Measurements from ENCODE around the gene CGB8.
A peak's percentile ranks its signal among the peaks of the same experiment; 100 is the strongest.

The CGB8 gene

DNA sequence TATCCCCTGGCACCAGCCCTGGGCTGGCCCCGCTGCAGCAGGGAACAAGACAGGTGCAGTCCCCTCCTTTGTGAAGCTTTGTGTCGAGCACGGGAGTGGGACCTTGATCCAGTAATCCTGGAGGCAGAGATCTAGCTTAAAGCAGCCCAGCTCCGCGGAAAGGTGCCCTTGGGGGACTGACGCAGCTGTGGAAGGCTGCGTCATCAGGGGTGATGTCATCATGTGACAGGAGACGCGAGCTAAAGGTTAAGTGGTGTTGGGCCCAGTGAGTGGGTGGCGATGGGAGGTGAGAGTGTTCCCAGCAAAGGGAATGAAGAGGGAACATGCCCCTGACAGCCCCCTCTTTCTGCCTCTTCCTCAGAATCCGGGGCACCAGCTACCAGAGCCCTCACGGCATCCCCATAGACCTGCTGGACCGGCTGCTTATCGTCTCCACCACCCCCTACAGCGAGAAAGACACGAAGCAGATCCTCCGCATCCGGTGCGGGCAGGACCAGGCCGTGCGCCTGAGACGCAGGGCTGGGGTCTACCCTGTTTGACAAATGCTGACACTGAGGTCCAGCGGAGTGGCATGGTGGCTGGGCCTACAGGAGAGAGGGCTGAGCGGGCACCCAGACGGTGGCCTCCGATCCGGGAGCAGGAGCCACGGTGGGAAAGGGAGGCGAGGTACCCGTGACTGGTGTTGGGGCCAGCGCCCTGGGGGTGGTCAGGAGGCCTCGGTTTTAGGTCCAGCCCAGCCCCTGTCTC, 34.6 kb downstream of the CGB8 start (continued):
- TF ChIP-seq ZNF311 (tag by site-specific recombination; IDR thresholded peaks at IDR 0.05; ENCODE audit: borderline replicate concordance), result no peak
- TF ChIP-seq ZFHX2 (tag by site-specific recombination; conservative IDR thresholded peaks at IDR 0.05), result peak; percentile 69
- TF ChIP-seq ZNF335 (tag by site-specific recombination; conservative IDR thresholded peaks at IDR 0.05), result no peak
- TF ChIP-seq, protein P1, sequence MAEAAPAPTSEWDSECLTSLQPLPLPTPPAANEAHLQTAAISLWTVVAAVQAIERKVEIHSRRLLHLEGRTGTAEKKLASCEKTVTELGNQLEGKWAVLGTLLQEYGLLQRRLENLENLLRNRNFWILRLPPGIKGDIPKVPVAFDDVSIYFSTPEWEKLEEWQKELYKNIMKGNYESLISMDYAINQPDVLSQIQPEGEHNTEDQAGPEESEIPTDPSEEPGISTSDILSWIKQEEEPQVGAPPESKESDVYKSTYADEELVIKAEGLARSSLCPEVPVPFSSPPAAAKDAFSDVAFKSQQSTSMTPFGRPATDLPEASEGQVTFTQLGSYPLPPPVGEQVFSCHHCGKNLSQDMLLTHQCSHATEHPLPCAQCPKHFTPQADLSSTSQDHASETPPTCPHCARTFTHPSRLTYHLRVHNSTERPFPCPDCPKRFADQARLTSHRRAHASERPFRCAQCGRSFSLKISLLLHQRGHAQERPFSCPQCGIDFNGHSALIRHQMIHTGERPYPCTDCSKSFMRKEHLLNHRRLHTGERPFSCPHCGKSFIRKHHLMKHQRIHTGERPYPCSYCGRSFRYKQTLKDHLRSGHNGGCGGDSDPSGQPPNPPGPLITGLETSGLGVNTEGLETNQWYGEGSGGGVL (tag by site-specific recombination; IDR thresholded peaks at IDR 0.05), result peak; percentile 39
- TF ChIP-seq ZNF23 (tag by site-specific recombination; IDR thresholded peaks at IDR 0.05; ENCODE audit: borderline replicate concordance), result no peak
- peak; percentile 82 for TF ChIP-seq ZNF629 (tag by site-specific recombination; IDR thresholded peaks at IDR 0.05)
- TF ChIP-seq ZNF394 (tag by site-specific recombination; IDR thresholded peaks at IDR 0.05; ENCODE audit: borderline replicate concordance), result no peak
- TF ChIP-seq, protein P2, sequence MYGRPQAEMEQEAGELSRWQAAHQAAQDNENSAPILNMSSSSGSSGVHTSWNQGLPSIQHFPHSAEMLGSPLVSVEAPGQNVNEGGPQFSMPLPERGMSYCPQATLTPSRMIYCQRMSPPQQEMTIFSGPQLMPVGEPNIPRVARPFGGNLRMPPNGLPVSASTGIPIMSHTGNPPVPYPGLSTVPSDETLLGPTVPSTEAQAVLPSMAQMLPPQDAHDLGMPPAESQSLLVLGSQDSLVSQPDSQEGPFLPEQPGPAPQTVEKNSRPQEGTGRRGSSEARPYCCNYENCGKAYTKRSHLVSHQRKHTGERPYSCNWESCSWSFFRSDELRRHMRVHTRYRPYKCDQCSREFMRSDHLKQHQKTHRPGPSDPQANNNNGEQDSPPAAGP (tag by site-specific recombination; IDR thresholded peaks at IDR 0.05), result 0 out of 2 replicates have a peak, but pooled peaks have one; percentile 53
- TF ChIP-seq ZFP69B (tag by site-specific recombination; IDR thresholded peaks at IDR 0.05), result peak; percentile 64; the same call in 1 of the 2 replicates
- 0 out of 2 replicates have a peak, but pooled peaks have one; percentile 10 for TF ChIP-seq KLF8 (tag by site-specific recombination; IDR thresholded peaks at IDR 0.05)
- TF ChIP-seq ZBTB10 (tag by site-specific recombination; IDR thresholded peaks at IDR 0.05), result 0 out of 2 replicates have a peak, but pooled peaks have one; percentile 39
- no peak for TF ChIP-seq ZNF548 (tag by site-specific recombination; IDR thresholded peaks at IDR 0.05)
- no peak for TF ChIP-seq ZNF596 (tag by site-specific recombination; IDR thresholded peaks at IDR 0.05)
- TF ChIP-seq, protein P3, sequence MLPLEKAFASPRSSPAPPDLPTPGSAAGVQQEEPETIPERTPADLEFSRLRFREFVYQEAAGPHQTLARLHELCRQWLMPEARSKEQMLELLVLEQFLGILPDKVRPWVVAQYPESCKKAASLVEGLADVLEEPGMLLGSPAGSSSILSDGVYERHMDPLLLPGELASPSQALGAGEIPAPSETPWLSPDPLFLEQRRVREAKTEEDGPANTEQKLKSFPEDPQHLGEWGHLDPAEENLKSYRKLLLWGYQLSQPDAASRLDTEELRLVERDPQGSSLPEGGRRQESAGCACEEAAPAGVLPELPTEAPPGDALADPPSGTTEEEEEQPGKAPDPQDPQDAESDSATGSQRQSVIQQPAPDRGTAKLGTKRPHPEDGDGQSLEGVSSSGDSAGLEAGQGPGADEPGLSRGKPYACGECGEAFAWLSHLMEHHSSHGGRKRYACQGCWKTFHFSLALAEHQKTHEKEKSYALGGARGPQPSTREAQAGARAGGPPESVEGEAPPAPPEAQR (tag by site-specific recombination; IDR thresholded peaks at IDR 0.05), result no peak

DNA sequence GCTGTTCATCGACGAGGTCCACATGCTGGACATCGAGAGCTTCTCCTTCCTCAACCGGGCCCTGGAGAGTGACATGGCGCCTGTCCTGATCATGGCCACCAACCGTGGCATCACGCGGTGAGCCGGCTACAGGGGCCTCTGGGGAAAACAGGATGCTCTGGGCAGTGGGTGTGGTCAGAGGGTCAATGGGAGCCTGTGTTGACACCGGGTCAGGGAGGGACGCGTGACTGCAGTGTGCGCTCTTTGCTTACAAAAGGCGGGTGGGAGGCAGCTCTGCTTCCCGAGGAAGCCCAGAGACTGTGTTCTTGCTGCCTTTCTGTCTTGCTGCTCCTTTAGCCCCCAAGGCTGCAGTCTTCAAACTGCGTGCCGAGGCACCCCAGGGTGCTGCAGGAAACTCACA, 37.7 kb downstream of the CGB8 start:
- Histone ChIP-seq H3K4me1 (ENCODE audit: control insufficient read depth, insufficient read depth, low read length) (no peaks in the 10 kb centered on the region), H3K9me3 (ENCODE audit: control insufficient read depth, insufficient read depth, low read depth, low read length) (no peaks in the 10 kb centered on the region), H3K36me3 (ENCODE audit: control insufficient read depth in 2 of 2, insufficient read depth in 1 of 2, low read length in 2 of 2) (peaks cover 30 to 80% of the 10 kb centered on the region in 2 experiments; a peak in 2 of 3 replicates), H3K27ac (ENCODE audit: extremely low read depth, low read depth, low read length) (no peak overlapping the region), H3K4me3 (ENCODE audit: low read depth, low read length) (no peak overlapping the region)
- no peak for TF ChIP-seq BCL11A (tag by site-specific recombination; IDR thresholded peaks at IDR 0.05; ENCODE audit: low read depth)
- no peak for TF ChIP-seq ZBTB48 (tag by site-specific recombination; IDR thresholded peaks at IDR 0.05)
- TF ChIP-seq, protein P4, sequence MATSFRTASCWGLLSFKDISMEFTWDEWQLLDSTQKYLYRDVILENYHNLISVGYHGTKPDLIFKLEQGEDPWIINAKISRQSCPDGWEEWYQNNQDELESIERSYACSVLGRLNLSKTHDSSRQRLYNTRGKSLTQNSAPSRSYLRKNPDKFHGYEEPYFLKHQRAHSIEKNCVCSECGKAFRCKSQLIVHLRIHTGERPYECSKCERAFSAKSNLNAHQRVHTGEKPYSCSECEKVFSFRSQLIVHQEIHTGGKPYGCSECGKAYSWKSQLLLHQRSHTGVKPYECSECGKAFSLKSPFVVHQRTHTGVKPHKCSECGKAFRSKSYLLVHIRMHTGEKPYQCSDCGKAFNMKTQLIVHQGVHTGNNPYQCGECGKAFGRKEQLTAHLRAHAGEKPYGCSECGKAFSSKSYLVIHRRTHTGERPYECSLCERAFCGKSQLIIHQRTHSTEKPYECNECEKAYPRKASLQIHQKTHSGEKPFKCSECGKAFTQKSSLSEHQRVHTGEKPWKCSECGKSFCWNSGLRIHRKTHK (tag by site-specific recombination; IDR thresholded peaks at IDR 0.05), result no peak
- TF ChIP-seq SP2 (tag by site-specific recombination; IDR thresholded peaks at IDR 0.05), result no peak
- TF ChIP-seq ZNF664 (tag by site-specific recombination; IDR thresholded peaks at IDR 0.05), result no peak
- TF ChIP-seq, protein P5, sequence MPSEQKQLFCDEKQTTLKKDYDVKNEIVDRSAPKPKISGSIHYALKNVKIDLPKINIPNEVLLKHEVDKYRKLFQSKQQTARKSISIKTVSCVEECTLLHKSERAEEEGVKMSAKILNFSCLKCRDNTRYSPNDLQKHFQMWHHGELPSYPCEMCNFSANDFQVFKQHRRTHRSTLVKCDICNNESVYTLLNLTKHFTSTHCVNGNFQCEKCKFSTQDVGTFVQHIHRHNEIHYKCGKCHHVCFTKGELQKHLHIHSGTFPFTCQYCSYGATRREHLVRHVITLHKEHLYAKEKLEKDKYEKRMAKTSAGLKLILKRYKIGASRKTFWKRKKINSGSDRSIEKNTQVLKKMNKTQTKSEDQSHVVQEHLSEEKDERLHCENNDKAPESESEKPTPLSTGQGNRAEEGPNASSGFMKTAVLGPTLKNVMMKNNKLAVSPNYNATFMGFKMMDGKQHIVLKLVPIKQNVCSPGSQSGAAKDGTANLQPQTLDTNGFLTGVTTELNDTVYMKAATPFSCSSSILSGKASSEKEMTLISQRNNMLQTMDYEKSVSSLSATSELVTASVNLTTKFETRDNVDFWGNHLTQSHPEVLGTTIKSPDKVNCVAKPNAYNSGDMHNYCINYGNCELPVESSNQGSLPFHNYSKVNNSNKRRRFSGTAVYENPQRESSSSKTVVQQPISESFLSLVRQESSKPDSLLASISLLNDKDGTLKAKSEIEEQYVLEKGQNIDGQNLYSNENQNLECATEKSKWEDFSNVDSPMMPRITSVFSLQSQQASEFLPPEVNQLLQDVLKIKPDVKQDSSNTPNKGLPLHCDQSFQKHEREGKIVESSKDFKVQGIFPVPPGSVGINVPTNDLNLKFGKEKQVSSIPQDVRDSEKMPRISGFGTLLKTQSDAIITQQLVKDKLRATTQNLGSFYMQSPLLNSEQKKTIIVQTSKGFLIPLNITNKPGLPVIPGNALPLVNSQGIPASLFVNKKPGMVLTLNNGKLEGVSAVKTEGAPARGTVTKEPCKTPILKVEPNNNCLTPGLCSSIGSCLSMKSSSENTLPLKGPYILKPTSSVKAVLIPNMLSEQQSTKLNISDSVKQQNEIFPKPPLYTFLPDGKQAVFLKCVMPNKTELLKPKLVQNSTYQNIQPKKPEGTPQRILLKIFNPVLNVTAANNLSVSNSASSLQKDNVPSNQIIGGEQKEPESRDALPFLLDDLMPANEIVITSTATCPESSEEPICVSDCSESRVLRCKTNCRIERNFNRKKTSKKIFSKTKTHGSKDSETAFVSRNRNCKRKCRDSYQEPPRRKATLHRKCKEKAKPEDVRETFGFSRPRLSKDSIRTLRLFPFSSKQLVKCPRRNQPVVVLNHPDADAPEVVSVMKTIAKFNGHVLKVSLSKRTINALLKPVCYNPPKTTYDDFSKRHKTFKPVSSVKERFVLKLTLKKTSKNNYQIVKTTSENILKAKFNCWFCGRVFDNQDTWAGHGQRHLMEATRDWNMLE (tag by site-specific recombination; conservative IDR thresholded peaks at IDR 0.05; ENCODE audit: low read depth), result no peak
- no peak for TF ChIP-seq KLF9 (tag by site-specific recombination; IDR thresholded peaks at IDR 0.05; ENCODE audit: low read depth)
- TF ChIP-seq ZNF239 (tag by site-specific recombination; IDR thresholded peaks at IDR 0.05), result no peak
- TF ChIP-seq ZNF629 (tag by site-specific recombination; IDR thresholded peaks at IDR 0.05), result no peak
- POLR2A ChIA-PET, result no interaction called here
- CTCF ChIA-PET, result interaction anchor here (0.7 to 9.4 kb wide), 3 partner anchors 12 to 66 kb away, joined by 3 to 133 read pairs (median 6); partner anchors contain the start of genes GYS1 and RUVBL2
